Natural killer cell (primary cell): ENCODE results near the gene MMEL1. TPM values are rescaled to one million over a fixed set of nuclear protein-coding genes. Genes with fewer than 3 reads are reported as not detected.
A peak's percentile ranks its signal among the peaks of the same experiment; 100 is the strongest.

Source experiments
- ATAC-seq, 3 donors: fragments of 150-1000 bp in 2 of 3; fragments of 200-7000 bp in 1 of 3; cut with Tn5 transposase; 1 replicate in 1 of 3; 2 replicates in 2 of 3; pipeline ENCODE4 v1.10.0; 2021; ENCODE audit warnings: mild to moderate bottlenecking in 2 of 3, moderate library complexity in 2 of 3
- DNase-seq, 2 donors: peaks; one replicate each; pipeline versions ENCODE4 v3.0.0 to v3.0.0-alpha.2; 2013 to 2021; ENCODE audit warnings: mixed read lengths in 1 of 2
- H3K27ac ChIP-seq: one replicate; pipeline ENCODE4 v1.5.1; 2013; ENCODE audit warnings: mild to moderate bottlenecking, low read length
- H3K27me3 ChIP-seq: one replicate; pipeline ENCODE4 v1.6.1; 2013; ENCODE audit warnings: low read length; ENCODE audit not compliant: control insufficient read depth, insufficient read depth
- H3K36me3 ChIP-seq: one replicate; pipeline ENCODE4 v1.6.1; 2013; ENCODE audit warnings: low read length; ENCODE audit not compliant: control insufficient read depth, insufficient read depth
- H3K4me1 ChIP-seq: one replicate; pipeline ENCODE4 v1.6.1; 2013; ENCODE audit warnings: low read length; ENCODE audit not compliant: control insufficient read depth, insufficient read depth
- H3K4me3 ChIP-seq: one replicate; pipeline ENCODE4 v1.5.1; 2013; ENCODE audit warnings: low read length
- H3K9me3 ChIP-seq: one replicate; pipeline ENCODE4 v1.6.1; 2013; ENCODE audit warnings: low read length; ENCODE audit not compliant: control insufficient read depth, insufficient read depth
- H3K27ac Mint-ChIP-seq, 2 donors: one replicate each; pipeline ENCODE4 v1.8.0; 2022; ENCODE audit warnings: mild to moderate bottlenecking in 2 of 2, mixed read lengths in 2 of 2, moderate library complexity in 1 of 2
- H3K27me3 Mint-ChIP-seq, 2 donors: one replicate each; pipeline ENCODE4 v1.8.0; 2022; ENCODE audit warnings: low read depth in 2 of 2, mixed read lengths in 2 of 2
- H3K36me3 Mint-ChIP-seq: one replicate; pipeline ENCODE4 v1.8.0; 2022; ENCODE audit warnings: mixed read lengths
- H3K4me1 Mint-ChIP-seq, 2 donors: one replicate each; pipeline ENCODE4 v1.8.0; 2022; ENCODE audit warnings: mixed read lengths in 2 of 2
- H3K4me3 Mint-ChIP-seq: one replicate; pipeline ENCODE4 v1.8.0; 2022; ENCODE audit warnings: mild to moderate bottlenecking, moderate library complexity, mixed read lengths
- H3K9me3 Mint-ChIP-seq, 2 donors: one replicate each; pipeline ENCODE4 v1.8.0; 2022; ENCODE audit warnings: mixed read lengths in 2 of 2
- CTCF ChIP-seq: fragments of 200-600 bp; IDR thresholded peaks from one replicate; pipeline ENCODE4 v1.8.0; 2022; ENCODE audit warnings: antibody characterized with exemption
- WGBS: methylation state at CpG from one replicate; pipeline ENCODE4 v1.1.7; 2013; ENCODE audit warnings: missing lambda C conversion rate; ENCODE audit not compliant: insufficient coverage; 5-methylcytosine and 5-hydroxymethylcytosine counted together
- intact Hi-C: fragments of 100-400 bp; cut with micrococcal nuclease; formaldehyde crosslinking; loops from one replicate; pipeline ENCODE4 v1.14.2; 2022
- total RNA-seq, 4 donors: library from RNA; stranded (reverse); fragments of 120-200 nt in 1 of 4; gene quantifications; one replicate each; pipeline versions ENCODE4 v1.2.3 to v1.2.4, GENCODE V29; 2013 to 2022

The MMEL1 gene
- total RNA-seq, 3 donors from 2014 or later (not counting 1 experiment from before 2014, with no cell fraction given): 1.3 to 2.0 TPM; not detected in 1

GRCh38 chr1:2587071-2587859 lies 45.6 kb downstream of the MMEL1 start:
- intact Hi-C loops: loop anchor here (5.0 kb wide), 1 partner anchor 60 kb away; the partner anchor contains the start of gene PANK4
- H3K27me3 Mint-ChIP-seq: no peaks in the 10 kb centered on the region
- H3K4me3 ChIP-seq: peak overlapping the region; percentile 51
- WGBS: 10% methylated on average over 52 of the region's 52 CpGs
- H3K9me3 Mint-ChIP-seq: no peaks in the 10 kb centered on the region
- H3K36me3 Mint-ChIP-seq: no peaks in the 10 kb centered on the region
- H3K4me3 Mint-ChIP-seq: peak overlapping the region; percentile 72
- no peaks in the 10 kb centered on the region for H3K9me3 ChIP-seq
- ATAC-seq (no peak), DNase-seq (peak; percentile 38 to 63)
- H3K27me3 ChIP-seq: no peaks in the 10 kb centered on the region
- peaks cover 36% of the 10 kb centered on the region for H3K4me1 ChIP-seq
- no peak overlapping the region for H3K27ac ChIP-seq
- no peak for TF ChIP-seq CTCF
- H3K27ac Mint-ChIP-seq: peak overlapping the region in 1 of 2 donors; percentile 95
- peaks cover 6% of the 10 kb centered on the region for H3K36me3 ChIP-seq
- H3K4me1 Mint-ChIP-seq: peaks cover 6 to 26% of the 10 kb centered on the region in 2 donors

DNA sequence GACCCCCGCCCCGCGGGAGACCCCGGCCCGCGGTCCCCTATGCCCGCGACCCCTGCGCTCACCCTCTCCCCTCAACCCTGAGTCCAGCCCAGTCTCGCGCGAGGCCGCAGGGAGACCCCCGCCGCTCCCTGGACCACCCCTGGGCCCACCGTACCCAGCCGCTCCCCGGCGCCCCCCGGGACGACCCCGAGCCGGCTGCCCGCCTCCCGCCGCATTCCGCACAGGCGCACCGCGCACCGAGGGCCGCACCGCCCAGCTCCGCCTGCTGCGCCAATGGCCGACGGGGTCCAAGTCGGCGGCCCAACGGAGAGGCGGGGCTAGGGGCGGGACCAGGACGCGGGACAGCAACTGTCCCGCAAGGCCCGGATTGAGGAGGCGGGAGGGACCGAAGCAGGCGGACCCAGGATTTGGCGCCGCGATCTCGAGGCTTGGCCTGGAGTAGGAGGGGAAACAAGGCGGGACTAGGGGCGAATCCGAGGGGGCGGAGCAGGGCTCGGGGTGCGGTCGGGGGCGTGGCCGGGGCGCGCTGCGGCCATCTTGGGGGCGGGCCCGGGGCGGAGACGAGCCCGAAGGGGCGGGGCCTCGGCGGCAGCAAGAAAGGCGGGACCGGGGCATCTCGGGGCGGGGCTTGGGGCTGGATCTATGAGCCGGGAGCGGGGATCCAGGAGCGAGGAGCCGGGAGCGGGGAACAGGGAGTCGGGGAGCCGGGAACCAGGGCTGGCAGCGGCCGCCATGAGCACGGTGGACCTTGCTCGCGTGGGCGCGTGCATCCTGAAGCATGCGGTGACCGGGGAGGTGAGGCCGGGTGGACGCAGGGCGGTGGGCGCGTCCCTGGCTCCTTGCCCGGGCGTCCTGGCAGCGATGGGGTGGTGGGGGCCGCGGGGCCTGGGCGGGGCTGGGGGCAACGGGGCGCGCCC lies 46.4 kb downstream of the MMEL1 start, which contains the start of gene PRXL2B:
Gene PRXL2B (plus strand): TSS at position 624 of the 917 bp plus-strand sequence. CDS start 109 bp downstream, at position 733.
- peak within 1 kb of the TSS; percentile 100 for H3K27ac ChIP-seq
- H3K9me3 ChIP-seq: no peaks in the 10 kb centered on the region
- intact Hi-C loops: loop anchor here (1.0 to 5.0 kb wide), 2 partner anchors 56 to 59 kb away; partner anchors contain the start of gene PANK4
- peak; percentile 97 to 98 for DNase-seq
- H3K36me3 ChIP-seq: peaks cover 6% of the 10 kb centered on the region
- TF ChIP-seq CTCF: no peak
- H3K27me3 ChIP-seq: no peaks in the 10 kb centered on the region
- H3K4me1 ChIP-seq: peaks cover 36% of the 10 kb centered on the region
- ATAC-seq: peak; percentile 75 to 90 (median 81)
- Mint-ChIP-seq H3K9me3 (no peaks in the 10 kb centered on the region), H3K27ac (peak within 1 kb of the TSS; percentile 95), H3K4me3 (peak within 1 kb of the TSS; percentile 92), H3K27me3 (no peaks in the 10 kb centered on the region), H3K36me3 (no peaks in the 10 kb centered on the region), H3K4me1 (peaks cover 6 to 28% of the 10 kb centered on the region in 2 donors)
- H3K4me3 ChIP-seq: peak within 1 kb of the TSS; percentile 84
- under 1% methylated on average over 107 of the region's 107 CpGs for WGBS

- Mint-ChIP-seq H3K27me3 (no peaks in the 10 kb centered on the region), H3K9me3 (no peaks in the 10 kb centered on the region), H3K36me3 (no peaks in the 10 kb centered on the region), H3K4me3 (peak overlapping the region; percentile 92), H3K27ac (peak overlapping the region; percentile 95), H3K4me1 (peaks cover 6 to 28% of the 10 kb centered on the region in 2 donors)
- intact Hi-C loops: loop anchor here (1.0 to 5.0 kb wide), 5 partner anchors 29 to 171 kb away; partner anchors contain the start of genes PANK4 and TNFRSF14
- peak overlapping the region; percentile 100 for H3K27ac ChIP-seq
- no peaks in the 10 kb centered on the region for H3K27me3 ChIP-seq
- peaks cover 6% of the 10 kb centered on the region for H3K36me3 ChIP-seq
- H3K4me3 ChIP-seq: peak overlapping the region; percentile 84
- no peak for TF ChIP-seq CTCF
- no peaks in the 10 kb centered on the region for H3K9me3 ChIP-seq
- WGBS: 0% methylated on average over 28 of the region's 28 CpGs
- ATAC-seq (peak; percentile 58 to 73 (median 59)), DNase-seq (peak; percentile 71 to 90)
- H3K4me1 ChIP-seq: peaks cover 41% of the 10 kb centered on the region
Measured at GRCh38 chr1:2585318-2586092, 47.3 kb downstream of the MMEL1 start.
